Mononuclear cell (primary cell): ENCODE measurements around the gene HES5. TPM values are rescaled to one million over a fixed set of nuclear protein-coding genes. Genes with fewer than 3 reads are reported as not detected.
"Not testable (repeated sequence)": the region's sequence is repeated elsewhere in the genome, so short reads cannot be mapped to it uniquely, and the experiment has no call there.

Experiments
- H3K27me3 ChIP-seq: 2 replicates; pipeline ENCODE4 v1.6.0; 2011; ENCODE audit warnings: low read length, control low read depth; ENCODE audit not compliant: insufficient read depth
- H3K4me1 ChIP-seq: 2 replicates; pipeline ENCODE4 v1.5.1; 2011; ENCODE audit warnings: mild to moderate bottlenecking, low read length, control low read depth; ENCODE audit not compliant: insufficient read depth
- H3K4me3 ChIP-seq: 2 replicates; pipeline ENCODE4 v1.5.1; 2011; ENCODE audit warnings: mild to moderate bottlenecking, low read length, moderate library complexity
- H3K9me3 ChIP-seq: 2 replicates; pipeline ENCODE4 v1.5.1; 2011; ENCODE audit warnings: low read depth, mild to moderate bottlenecking, control low read depth, low read length
- total RNA-seq: library from RNA; depleted of rRNA; stranded (reverse); fragments of >200 nt; gene quantifications from one replicate; pipeline ENCODE4 v1.2.3, GENCODE V29; 2012

HES5 gene, protein sequence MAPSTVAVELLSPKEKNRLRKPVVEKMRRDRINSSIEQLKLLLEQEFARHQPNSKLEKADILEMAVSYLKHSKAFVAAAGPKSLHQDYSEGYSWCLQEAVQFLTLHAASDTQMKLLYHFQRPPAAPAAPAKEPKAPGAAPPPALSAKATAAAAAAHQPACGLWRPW
- total RNA-seq, result not detected

DNA sequence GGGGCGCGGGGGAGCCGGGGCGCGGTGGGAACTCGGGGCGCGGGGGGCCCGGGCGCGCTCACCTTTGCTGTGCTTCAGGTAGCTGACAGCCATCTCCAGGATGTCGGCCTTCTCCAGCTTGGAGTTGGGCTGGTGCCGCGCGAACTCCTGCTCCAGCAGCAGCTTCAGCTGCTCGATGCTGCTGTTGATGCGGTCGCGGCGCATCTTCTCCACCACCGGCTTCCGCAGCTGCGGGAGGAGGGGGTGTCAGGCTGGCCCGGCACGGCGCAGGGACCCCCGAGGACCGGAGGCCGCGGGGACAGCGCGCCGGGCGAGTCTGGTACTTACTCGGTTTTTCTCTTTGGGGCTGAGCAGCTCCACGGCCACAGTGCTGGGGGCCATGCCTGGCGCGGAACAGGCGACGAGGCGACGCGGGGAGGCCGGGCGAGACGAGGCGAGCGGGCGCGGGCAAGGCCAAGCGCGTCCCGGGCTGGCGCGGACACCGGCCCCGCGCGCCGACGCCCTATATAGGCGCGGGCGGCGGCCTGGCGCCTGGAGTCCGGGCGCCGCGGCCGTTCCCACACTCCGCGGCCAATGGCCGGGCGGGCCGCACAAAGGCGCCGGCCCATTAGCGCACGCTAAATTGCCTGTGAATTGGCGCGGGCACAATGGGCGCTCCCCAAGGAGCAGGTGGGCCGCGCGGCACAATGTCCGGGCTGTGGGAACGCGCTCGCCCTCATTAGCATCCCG, at the start of gene HES5:
Gene HES5 (minus strand): TSS at position 480 of the 729 bp plus-strand sequence. CDS start 99 bp downstream, at position 381.
- Histone ChIP-seq H3K4me1 (peaks cover 35% of the 10 kb centered on the region), H3K27me3 (peaks cover 25% of the 10 kb centered on the region), H3K4me3 (no peak within 1 kb of the TSS), H3K9me3 (no peaks in the 10 kb centered on the region)

DNA sequence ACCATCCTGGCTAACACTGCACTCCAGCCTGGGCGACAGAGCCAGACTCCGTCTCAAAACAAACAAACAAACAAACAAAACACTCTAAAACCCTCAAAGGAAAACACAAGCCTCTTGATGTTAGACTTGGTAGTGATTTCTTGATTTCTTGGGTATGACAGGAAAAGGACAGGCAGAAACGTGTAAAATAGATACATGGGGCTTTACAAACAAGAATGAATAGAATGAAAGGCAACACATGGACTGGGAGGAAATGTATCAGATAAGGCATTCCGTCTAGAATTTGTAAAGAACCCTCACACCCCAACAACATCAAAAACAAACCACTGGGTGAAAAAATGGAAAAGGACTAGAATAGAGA, 48.7 kb upstream of the HES5 start:
- Histone ChIP-seq H3K4me3 (no peak overlapping the region), H3K9me3 (no peaks in the 10 kb centered on the region), H3K4me1 (peaks cover 68% of the 10 kb centered on the region), H3K27me3 (no peaks in the 10 kb centered on the region)

GRCh38 chr1:2577565-2578075, 47.6 kb upstream of the HES5 start:
- H3K9me3 ChIP-seq, H3K27me3 ChIP-seq: not testable (repeated sequence)
- Histone ChIP-seq H3K4me1 (peaks cover 64% of the 10 kb centered on the region), H3K4me3 (peak overlapping the region; percentile 12)

DNA sequence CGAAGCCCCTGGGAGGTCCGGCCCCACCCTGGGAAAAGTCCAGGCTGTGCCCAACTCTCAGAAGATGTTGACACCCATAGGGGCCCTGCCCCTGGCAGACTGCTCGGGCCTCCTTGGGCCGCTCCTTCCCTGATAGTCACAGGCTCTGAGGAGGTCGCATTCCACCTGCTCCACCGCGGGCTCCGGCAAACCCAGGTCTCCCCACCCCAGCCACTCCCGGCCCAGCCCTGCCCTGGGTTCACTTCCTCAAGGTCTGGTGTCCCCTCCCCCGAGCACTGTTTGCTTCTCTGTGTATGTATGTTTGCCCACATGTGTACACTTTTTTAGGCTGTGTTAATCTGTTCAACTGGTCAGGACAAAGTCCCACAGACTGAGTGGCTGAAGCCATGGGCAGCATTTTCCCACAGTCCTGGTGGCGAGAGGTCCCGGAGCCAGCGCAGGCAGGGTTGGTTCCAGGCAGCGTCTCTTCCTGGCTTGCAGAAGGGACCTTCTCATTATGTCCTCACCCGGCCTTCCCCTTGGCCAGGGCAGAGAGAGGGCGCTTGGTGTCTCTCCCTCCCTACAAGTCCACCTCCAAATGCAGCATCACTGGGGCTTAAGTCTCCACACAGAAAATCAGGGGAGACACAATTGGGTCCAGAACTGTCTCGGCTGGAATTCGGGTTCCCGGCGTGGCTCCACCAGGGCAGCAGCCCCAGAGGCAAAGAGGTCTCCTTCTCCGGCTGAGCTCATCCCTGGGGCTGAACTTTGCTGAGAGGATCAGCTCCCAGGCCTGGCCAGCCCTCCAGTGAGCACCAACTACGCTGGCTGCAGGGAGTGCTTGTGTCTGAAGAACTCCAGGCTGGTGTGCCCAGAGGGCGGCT, 46.0 kb upstream of the HES5 start:
- H3K4me1 ChIP-seq, result peaks cover 53% of the 10 kb centered on the region
- no peak overlapping the region for H3K4me3 ChIP-seq
- no peaks in the 10 kb centered on the region for H3K27me3 ChIP-seq
- no peaks in the 10 kb centered on the region for H3K9me3 ChIP-seq

DNA sequence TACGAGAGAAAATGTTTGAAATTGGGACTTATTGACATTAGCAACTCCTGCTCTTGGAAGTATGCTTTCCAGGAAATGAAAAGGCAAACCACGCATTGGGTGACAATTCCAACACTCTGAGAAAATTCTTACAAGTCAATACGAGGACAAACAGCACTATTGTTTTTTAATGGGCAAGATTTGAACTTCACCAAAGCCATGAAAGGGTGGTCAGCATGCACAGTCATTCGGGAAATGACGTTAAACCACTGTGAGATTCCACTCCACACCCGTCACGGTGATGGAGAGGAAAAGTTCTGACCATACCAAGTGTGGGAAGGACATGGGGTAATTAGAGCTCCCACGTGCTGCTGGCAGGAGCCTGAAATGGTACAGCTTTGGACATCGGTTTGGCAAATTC, 44.3 kb upstream of the HES5 start:
- Histone ChIP-seq H3K9me3 (no peaks in the 10 kb centered on the region), H3K4me3 (no peak overlapping the region), H3K4me1 (peaks cover 40% of the 10 kb centered on the region), H3K27me3 (no peaks in the 10 kb centered on the region)

DNA sequence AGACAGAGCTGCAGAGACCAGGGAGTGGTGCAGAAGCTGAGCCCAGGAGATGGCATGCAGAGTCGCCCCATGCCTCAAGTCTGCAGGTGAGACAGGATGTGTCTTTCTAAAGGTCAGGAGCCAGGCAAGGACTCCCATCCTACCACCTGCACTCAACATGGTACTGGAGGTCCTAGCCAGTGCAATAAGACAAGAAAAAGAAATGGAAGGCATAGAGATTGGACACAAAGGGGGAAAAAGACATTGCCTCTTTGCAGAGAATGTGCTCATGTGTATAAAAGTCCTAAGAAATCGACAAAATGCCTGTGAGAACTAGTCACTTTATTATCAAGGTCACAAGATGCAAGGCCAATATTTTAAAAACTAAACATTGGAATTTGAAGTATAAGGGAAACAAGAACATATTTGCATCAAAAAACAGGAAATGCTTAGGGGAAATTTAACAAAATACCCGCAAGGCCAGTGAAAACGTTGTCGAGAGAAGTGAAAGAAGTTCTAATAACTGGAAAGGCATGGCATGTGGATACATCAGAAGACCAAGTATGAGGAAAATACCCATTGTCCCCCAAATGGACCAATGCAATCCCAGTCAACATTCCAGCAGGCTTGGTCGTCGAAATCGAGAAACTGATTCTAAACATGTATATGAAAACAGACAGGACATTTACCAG, 43.3 kb upstream of the HES5 start:
- H3K4me3 ChIP-seq, result no peak overlapping the region
- peaks cover 30% of the 10 kb centered on the region for H3K4me1 ChIP-seq
- H3K27me3 ChIP-seq, result no peaks in the 10 kb centered on the region
- H3K9me3 ChIP-seq, result no peaks in the 10 kb centered on the region

DNA sequence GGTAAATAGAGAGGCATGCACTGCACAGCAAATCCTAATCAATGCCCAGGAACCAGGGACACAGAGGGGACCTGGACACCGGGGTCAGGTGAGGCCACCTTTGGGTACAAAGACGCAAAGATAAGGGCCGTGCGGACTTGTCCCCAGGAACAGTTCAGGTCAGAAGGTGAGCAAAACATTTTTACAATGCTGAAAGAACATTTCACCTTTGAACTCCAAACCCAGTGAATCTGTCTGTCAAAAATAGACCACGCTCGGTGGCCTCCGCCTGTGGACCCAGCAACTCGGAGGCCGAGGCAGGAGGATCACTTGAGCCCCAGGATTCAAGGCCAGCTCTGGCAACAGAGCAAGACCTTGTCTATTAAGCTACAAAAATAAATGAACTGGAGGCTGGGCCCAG, 41.3 kb upstream of the HES5 start:
- Histone ChIP-seq H3K27me3 (no peaks in the 10 kb centered on the region), H3K9me3 (no peaks in the 10 kb centered on the region), H3K4me3 (no peak overlapping the region), H3K4me1 (peaks cover 10% of the 10 kb centered on the region)

DNA sequence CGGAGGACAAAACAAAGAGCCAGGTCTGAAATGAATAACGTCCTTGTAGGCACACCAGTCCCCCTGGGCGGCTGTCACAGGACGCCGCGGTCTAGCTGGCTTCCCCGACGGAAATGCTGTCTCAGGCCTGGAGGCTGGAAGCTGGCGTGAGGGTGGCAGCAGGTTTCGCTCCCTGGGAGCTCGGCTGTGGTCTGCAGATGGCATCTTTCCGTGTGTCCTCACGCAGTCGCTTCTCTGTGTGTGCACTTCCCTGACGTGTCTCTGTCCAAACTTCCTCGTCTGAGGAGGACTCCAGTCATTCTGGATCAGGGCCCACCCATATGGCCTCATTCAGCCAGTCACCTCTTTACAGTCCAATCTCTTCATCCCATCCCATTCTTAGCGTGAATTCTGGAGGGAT, 40.3 kb upstream of the HES5 start:
- Histone ChIP-seq H3K4me3 (no peak overlapping the region), H3K27me3 (no peaks in the 10 kb centered on the region), H3K4me1 (no peaks in the 10 kb centered on the region), H3K9me3 (no peaks in the 10 kb centered on the region)

DNA sequence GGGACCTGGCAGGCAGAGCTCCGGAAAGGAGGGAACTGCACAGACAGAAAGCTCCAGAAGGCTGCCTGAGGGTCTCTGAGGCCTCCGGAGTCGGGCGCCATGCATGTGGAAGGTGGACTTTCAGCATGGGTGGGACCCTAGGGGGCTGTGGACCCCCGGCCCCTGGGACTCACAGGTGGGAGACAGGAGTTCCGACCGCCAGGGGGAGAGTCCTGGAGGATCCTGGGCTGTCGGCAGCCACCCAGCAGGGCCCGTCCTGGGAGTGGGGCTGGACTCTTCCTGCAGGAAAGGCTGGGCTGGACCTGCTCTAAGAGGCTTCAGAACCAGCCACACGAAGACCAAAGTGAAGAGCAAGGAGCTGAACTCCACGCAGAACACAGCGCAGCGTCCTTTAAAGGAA, 39.6 kb upstream of the HES5 start:
- H3K27me3 ChIP-seq, H3K4me3 ChIP-seq, H3K4me1 ChIP-seq, H3K9me3 ChIP-seq: not testable (repeated sequence)

DNA sequence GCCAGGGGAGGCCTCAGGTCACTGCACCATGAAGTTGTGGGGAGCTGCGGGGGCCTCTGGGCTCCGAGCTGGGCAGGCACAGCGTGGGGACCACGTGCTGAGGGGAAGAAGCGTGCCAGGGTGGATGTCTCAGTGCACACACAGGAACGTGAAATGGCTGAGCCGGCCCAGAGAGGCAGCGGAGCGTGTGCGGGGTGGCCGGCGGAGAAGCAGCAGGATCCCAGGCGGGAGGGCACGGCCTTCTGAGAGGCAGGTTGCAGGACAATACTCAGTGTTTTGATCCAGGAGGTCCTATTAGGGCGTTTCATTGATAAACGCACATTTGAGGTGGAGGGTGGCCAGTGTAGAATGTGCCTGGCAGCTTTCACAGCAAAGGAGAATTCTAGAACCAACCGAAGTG, 39.0 kb upstream of the HES5 start:
- H3K4me1 ChIP-seq, result no peaks in the 10 kb centered on the region
- H3K27me3 ChIP-seq, result no peaks in the 10 kb centered on the region
- H3K4me3 ChIP-seq, result no peak overlapping the region
- no peaks in the 10 kb centered on the region for H3K9me3 ChIP-seq

DNA sequence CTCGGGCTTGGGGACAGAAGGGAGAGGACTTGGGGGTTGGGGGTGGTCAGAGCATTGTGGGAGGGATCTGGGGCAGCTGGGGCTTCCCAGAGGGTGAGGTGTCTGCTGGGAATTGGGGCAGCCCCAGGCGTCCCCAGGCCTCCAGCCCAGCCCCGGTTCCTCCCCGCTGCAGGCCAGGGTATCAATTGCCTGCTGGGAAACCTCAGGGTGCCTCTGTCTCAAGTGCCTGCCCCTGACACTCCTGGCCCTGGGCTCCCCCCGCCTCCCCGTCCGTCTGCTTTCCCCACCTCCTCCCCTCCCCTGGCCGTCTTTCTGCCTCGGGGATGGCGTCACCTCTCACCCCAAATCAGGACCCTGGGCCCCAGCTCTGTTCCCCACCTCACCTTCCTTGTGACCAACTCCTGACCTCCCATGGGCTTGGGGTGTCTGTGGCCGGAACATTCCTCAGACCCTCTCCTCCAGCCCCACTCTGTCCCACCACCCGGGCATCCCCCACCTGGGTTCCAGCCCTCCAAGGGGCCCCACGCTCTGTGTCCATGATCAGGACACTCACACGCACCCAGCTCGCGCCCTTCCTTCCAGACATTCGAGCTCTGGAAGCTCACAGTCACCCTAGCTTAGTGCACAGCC, 38.2 kb upstream of the HES5 start:
- not testable (repeated sequence) for H3K9me3 ChIP-seq, H3K27me3 ChIP-seq, H3K4me3 ChIP-seq, H3K4me1 ChIP-seq

GRCh38 chr1:2567083-2567679, 37.1 kb upstream of the HES5 start:
- H3K4me1 ChIP-seq, result no peaks in the 10 kb centered on the region
- no peak overlapping the region for H3K4me3 ChIP-seq
- H3K27me3 ChIP-seq, result no peaks in the 10 kb centered on the region
- H3K9me3 ChIP-seq, result no peaks in the 10 kb centered on the region

GRCh38 chr1:2566101-2567045, 36.3 kb upstream of the HES5 start:
- Histone ChIP-seq H3K9me3 (no peaks in the 10 kb centered on the region), H3K4me3 (no peak overlapping the region), H3K4me1 (no peaks in the 10 kb centered on the region), H3K27me3 (no peaks in the 10 kb centered on the region)
